GM18526 (cell line): ENCODE measurements around the gene FMNL2.

ENCODE experiments used
- POLR2A ChIP-seq: IDR thresholded peaks from 3 replicates; pipeline ENCODE4 v1.6.1; 2011; ENCODE audit not compliant: insufficient read length; ENCODE audit errors: extremely low read depth

FMNL2 gene

DNA sequence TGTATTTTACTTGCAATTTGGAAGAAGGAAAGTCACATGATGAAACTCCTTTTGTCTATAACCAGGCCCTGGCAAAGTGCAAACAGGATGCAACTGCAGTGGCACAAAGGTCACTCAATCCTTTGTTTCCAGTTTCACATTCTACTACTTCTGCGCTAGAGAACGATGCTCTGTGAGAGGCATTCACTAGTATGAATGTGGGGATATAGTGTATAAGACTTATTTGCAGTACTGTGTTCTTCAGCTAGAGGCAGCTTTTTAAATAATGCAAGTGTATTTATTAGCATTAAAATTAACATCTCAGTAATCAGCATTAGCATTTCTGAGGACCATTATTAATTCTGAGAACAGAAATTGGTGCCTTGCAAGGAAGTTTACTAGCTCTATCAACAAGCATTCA lies 313.4 kb downstream of the FMNL2 start:
- no peak for TF ChIP-seq POLR2A

DNA sequence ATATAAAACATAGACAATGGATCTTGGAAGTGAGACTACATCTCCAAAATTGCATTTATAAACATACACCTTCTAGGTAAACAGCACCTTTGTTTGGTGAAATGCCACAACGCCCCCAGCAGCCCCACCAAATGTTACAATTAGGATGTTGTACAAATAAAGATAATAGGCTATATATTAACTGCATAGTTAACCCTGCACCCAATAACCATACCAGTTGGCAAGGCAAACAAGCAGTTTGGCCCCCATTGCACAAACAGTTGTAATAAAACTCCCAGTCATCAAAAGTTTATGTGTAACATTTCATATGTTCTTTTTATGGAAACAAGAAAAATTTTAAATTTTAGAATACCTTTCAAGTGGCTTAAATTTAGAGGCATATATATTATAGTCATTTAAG lies 315.0 kb downstream of the FMNL2 start:
- TF ChIP-seq POLR2A = no peak

DNA sequence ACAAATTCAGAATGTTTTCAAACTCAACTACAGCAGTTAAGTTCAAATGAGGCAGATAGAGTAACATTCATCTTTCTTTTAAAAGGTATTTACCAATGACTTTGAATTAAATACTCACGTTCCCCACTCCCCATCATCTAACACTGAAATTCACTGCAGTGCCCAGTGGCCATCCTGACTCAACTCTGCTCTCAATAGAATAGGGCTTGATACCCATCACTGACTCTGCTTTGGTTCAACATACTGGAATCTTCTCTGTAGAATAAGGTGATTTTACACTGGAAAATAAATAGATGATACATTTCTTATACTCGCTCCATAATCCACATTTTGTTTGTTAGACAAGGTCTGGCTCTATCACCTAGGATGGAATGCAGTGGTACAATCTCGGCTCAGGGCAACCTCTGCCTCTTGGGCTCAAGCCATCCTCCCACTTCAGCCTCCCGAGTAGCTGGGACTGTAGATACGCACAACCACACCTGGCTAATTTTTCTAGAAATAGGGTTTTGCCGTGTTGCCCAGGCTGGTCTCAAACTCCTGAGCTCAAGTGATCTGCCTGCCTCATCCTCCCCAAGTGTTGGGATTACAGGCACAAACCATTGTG lies 315.9 kb downstream of the FMNL2 start:
- no peak for TF ChIP-seq POLR2A

DNA sequence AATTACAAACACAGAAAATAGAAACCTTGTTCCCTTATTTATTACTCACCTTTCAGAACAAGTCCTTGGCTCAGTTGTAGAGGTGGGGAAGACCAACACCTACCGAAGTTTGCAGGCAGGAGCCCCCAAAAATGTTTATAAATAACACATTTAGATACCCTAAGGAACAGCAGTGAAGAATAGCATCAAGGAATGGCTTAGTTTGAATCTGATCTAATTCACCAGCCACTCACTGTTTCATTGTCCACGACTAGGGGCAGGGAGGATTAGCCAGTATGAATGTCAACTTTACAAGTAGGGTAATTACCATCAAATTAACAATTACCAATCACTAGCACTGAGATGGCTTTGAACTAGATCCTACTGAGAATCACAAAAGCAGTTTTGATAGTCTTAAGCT lies 316.9 kb downstream of the FMNL2 start:
- no peak for TF ChIP-seq POLR2A

DNA sequence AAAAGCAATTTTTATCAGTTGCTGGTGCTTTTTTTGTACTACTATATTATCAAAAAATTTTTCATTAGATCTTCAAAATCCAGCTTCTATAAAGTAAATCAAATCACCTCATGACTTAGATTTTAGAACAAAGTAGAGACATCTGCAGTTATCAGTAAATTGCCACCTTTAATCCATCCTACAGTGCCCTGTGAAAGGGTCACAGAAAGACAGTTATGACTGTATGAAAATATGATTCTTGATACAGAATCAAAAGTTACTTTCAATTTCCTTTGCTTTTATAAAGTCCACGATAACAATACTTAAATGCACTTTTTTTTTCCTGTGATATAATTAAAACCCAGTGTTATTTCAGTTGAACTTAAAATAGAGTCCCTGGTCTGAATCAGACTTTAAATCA lies 320.9 kb downstream of the FMNL2 start:
- no peak for TF ChIP-seq POLR2A

DNA sequence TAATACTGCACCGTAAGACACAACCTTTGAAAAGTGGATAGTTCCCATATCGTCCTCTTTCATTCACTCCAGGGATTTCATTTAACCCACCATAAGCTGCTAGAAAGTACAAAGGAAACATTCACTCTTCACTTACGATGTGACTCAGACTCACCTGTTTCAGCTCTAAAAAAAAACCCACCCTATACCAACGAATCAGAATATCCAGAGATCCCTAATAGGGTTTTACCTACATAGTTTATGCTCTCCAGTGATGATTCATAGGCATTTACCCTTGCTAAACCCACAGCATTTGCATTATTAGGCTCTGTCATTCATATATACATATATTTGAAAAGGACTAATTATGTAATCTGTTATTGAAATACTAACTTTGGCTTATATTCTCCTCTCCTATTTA lies 322.1 kb downstream of the FMNL2 start:
- TF ChIP-seq POLR2A = no peak

DNA sequence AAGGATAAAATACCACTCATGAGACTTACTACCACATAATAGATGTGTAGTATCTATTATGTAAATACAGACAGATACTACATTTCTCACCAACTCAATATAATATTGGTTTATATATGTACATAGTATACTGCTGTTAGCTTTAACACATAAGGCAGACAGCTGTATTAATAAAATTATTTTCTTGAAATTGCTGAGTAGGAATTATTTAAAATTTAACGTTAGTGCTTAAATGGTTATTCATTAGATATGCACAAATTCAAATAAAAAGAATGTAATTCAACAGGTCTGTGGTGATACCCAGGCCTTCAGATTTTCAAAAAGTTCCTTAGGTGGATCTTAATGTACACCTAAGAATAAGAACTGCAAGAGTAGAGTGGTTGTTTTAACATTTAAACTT lies 323.2 kb downstream of the FMNL2 start:
- no peak for TF ChIP-seq POLR2A

DNA sequence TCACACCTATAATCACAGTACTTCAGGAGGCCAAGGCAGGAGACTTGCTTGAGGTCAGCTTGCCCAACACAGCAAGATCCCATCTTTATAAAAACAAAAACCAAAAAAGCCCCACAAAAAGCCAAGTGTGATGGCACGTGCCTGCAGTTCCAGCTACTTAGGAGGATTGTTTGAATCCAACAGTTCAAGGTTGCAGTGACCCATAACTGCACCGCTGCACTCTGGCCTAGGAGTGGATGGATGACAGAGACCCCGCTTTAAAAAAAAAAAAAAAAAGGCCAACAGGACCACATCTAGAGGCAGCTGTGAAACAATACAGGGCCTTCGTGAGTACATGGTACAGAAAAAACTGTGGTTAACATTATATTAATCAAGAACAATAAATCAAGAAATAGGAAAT lies 326.1 kb downstream of the FMNL2 start:
- TF ChIP-seq POLR2A = no peak

DNA sequence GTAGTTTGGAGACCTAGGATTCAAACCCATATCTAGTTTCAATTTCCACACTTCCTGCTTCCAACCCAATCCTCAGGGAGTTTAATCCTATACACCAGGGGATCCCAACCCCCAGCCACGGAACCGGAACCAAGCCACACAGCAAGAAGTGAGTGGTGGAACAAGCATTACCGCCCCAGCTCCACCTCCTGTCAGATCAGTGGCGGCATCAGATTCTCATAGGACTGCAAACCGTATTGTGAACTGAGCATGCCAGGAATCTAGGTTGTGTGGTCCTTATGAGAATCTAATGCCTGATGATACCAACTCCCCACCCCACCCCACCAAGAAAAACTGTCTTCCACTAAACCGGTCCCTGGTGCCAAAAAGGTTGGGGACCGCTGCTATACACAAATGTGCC lies 329.8 kb downstream of the FMNL2 start:
- no peak for TF ChIP-seq POLR2A

DNA sequence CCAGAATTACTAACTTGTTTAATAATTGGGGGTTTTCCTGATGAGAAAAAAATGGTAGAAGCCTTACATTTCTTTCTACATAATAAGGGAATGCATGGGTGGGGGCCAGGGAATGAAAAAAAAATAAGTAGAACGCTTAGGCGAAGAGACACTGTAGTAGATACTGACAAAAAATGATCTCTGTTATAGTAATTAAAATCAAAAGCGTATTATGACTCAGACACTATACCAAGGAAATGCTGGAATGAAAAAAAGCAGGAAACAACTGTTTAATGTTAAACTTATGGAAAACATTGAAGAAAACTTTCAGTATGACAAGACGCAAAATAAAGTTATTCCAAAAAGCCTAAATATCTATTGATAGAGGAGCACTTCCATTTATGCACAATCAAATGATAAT lies 339.4 kb downstream of the FMNL2 start:
- no peak for TF ChIP-seq POLR2A

DNA sequence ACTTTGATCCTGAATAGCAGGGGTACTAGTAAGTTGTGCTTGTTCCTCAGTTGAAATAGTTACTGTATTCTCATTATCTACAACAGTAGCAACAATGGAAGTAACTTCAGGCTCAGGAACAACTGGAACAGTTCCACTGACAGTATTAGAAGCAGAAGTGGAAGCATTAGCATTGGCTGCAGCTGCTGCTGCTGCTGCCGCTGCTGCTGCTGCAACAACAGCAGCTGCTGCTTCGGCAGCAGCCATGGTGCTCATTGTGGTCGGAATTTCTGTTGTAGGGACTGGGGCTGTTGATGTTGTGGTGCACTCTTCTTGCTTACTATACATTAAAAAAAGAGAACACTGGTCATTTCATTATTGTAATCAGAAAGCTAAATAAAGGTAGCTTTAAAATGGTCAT lies 341.5 kb downstream of the FMNL2 start:
- TF ChIP-seq POLR2A = no peak

DNA sequence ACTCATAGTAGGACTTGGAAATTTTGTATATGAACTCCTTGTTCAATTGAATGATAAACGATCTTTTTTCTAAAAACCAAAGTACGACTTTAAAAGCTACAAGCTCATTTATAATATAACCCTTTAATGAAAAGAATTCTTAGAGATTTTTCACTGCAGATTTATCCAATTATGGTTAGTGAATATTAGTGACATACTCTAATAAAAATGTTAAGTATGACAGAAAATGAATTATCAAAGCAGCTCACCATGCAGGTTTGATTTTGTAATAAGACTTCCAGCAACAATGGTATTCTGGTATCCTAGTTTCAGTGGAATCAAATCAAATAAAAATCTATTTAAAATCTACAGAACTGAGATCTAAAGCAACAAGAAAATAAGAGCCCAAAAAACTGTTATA lies 343.8 kb downstream of the FMNL2 start:
- no peak for TF ChIP-seq POLR2A

DNA sequence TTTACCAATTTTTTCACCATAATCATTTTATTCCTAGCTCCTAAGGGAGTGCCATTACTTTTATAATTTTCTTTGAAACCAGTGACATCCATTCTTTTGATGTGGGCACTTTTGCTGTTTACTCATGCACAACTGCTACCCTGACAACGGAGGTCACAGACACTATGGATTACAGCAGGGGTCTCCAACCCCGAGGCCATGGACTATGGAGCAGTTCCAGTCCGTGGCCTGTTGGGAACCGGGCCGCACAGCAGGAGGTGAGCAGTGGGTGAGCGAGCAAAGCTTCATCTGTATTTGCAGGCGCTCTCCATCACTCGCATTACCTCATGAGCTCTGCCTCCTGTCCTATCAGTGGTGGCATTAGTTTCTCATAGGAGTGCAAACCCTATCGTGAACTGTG lies 347.7 kb downstream of the FMNL2 start:
- no peak for TF ChIP-seq POLR2A

DNA sequence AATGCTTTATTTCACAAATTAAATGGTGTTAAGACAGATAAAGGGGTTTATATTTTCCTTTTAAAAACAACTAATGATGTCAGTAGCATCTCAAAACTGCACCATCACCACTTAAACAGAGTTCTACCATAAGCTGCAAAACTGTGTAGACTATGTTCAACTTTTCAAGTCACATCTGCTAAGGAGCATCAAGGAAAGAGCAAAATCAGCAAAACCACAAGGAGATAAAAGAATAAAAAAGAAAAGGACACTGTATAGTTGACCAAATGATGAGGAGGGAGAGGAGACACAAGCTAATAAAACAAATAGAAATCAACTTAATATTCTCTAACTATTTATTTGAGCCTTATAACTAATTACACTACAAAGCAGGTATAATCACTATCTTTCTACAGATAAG lies 348.4 kb downstream of the FMNL2 start:
- TF ChIP-seq POLR2A = no peak

DNA sequence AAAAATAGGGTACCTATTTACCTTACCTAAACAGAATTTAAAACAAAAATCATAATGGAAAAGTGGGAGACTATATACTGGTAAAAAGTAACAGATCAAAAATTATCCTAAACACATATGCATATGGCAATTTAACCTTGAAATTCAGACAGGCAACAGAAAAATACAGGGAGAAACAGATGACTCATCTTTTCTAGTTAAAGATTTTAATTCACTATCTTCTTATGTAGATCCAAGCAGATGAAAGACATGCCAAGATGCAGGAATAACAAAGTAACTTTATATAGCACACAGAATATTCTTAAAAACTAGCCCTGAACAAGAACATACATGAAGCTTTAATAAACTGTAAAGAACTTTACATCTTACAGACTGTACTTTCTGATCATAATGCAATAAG lies 351.3 kb downstream of the FMNL2 start:
- no peak for TF ChIP-seq POLR2A

DNA sequence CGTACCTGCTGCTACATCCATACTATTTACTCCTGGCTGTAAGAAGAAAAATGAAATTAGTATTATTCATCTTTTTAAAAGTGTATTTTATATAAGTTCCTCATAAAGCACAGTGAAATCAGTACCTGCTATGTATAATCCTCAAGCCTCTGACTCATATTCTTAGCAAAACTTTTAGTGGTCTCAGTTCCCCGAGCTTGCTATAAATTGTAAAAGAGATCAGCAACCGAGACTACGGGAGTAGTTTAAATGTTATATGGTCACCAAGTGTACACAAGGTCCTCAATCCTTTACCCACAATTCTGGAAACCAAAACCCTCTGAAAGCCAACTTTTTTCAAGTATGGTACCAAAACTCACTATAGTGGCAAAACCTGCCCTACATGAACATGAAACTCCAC lies 358.1 kb downstream of the FMNL2 start:
- no peak for TF ChIP-seq POLR2A

DNA sequence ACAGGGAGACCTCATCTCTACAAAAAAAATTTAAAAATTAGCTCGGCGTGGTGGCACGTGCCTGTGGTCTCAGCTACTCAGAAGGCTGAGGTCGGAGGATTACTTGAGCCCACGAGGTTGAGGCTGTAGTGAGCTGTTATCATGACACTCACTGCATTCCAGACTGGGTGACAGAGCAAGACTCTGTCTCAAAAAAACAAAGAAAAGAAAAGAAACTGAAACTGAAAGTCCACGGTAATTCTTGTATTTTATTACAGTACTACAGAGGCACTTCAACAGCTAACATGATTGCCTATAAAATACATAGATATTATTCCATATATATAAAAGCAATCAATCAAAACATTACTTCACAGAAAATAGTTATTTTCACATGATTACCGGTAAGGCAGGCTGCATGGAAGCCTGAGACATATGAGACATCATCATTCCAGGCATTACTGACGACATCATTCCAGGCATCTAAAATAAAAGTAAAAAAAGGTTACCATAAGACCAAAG lies 359.2 kb downstream of the FMNL2 start:
- TF ChIP-seq POLR2A = no peak
